Stimulated activated CD4-positive, alpha-beta T cell treated with anti-CD3 and anti-CD28 coated beads, Interleukin-4, amount 100 ng/mL, for 4 hours (primary cell): Measurements from ENCODE around the gene SLC34A1.
"Not testable (repeated sequence)": the region's sequence is repeated elsewhere in the genome, so short reads cannot be mapped to it uniquely, and the experiment has no call there.

ENCODE experiments used
- DNase-seq, 2 experiments: peaks; one replicate each; pipeline ENCODE4 v3.0.0-alpha.2; 2020

SLC34A1 gene

GRCh38 chr5:177355868-177356168 is 28.4 kb upstream of the SLC34A1 start:
- DNase-seq, result no peak

GRCh38 chr5:177356746-177357145 is 27.5 kb upstream of the SLC34A1 start:
- no peak for DNase-seq

- DNase-seq, result no peak
Measured at GRCh38 chr5:177357146-177357458, 27.1 kb upstream of the SLC34A1 start.

GRCh38 chr5:177357459-177358351 is 26.5 kb upstream of the SLC34A1 start, which contains the start of gene RGS14:
Gene RGS14 (plus strand): TSS chr5:177357924. CDS start chr5:177358025, 101 bp downstream.
- DNase-seq, result peak; percentile 43 to 67

GRCh38 chr5:177358370-177358819 is 25.8 kb upstream of the SLC34A1 start:
- no peak for DNase-seq

GRCh38 chr5:177359451-177359851 is 24.8 kb upstream of the SLC34A1 start:
- DNase-seq, result no peak

- DNase-seq, result no peak
Measured at GRCh38 chr5:177359860-177360259, 24.4 kb upstream of the SLC34A1 start.

GRCh38 chr5:177360740-177361139 is 23.5 kb upstream of the SLC34A1 start:
- not testable (repeated sequence) for DNase-seq

GRCh38 chr5:177361418-177362291 is 22.6 kb upstream of the SLC34A1 start:
- no peak for DNase-seq

- DNase-seq, result no peak
Measured at GRCh38 chr5:177362292-177362609, 22.0 kb upstream of the SLC34A1 start.

GRCh38 chr5:177362610-177363507 is 21.4 kb upstream of the SLC34A1 start:
- peak; percentile 72 to 81 for DNase-seq

GRCh38 chr5:177363565-177363964 is 20.7 kb upstream of the SLC34A1 start:
- no peak for DNase-seq

GRCh38 chr5:177364159-177364962 is 19.9 kb upstream of the SLC34A1 start:
- DNase-seq, result no peak

- no peak for DNase-seq
Measured at GRCh38 chr5:177365845-177366527, 18.2 kb upstream of the SLC34A1 start.

- no peak for DNase-seq
Measured at GRCh38 chr5:177366528-177367322, 17.5 kb upstream of the SLC34A1 start.

GRCh38 chr5:177367323-177367848 is 16.8 kb upstream of the SLC34A1 start:
- DNase-seq, result no peak

GRCh38 chr5:177367981-177368868 is 16.0 kb upstream of the SLC34A1 start:
- DNase-seq, result no peak

- DNase-seq, result no peak
Measured at GRCh38 chr5:177368869-177369644, 15.2 kb upstream of the SLC34A1 start.
